Stomach (tissue), 9 donors: ENCODE results near the gene FCN3. TPM values are rescaled to one million over a fixed set of nuclear protein-coding genes. Genes with fewer than 3 reads are reported as not detected.

Source experiments
- DNase-seq, 2 donors: peaks; one replicate each; pipeline versions ENCODE4 v3.0.0 to v3.0.0-alpha.2; 2013 to 2019
- H3K27ac ChIP-seq, 5 donors: fragments of 200-600 bp in 4 of 5; sonication (generic) in 4 of 5; one replicate each; pipeline ENCODE4 v1.5.1; 2013 to 2019; ENCODE audit warnings: mild to moderate bottlenecking in 1 of 5, moderate library complexity in 1 of 5
- H3K27me3 ChIP-seq, 3 donors: fragments of 200-600 bp; sonication (generic); one replicate each; pipeline ENCODE4 v1.5.1; 2017 to 2019; ENCODE audit warnings: mixed run types in 1 of 3
- H3K36me3 ChIP-seq, 4 donors: fragments of 200-600 bp; sonication (generic); 1 replicate in 3 of 4; 2 replicates in 1 of 4; pipeline ENCODE4 v1.5.1; 2016 to 2019
- H3K4me1 ChIP-seq, 4 donors: fragments of 200-600 bp; sonication (generic); one replicate each; pipeline ENCODE4 v1.5.1; 2016 to 2019
- H3K4me3 ChIP-seq, 4 donors: fragments of 200-600 bp; sonication (generic) in 3 of 4; one replicate each; pipeline ENCODE4 v1.5.1; 2016 to 2019; ENCODE audit warnings: mild to moderate bottlenecking in 1 of 4
- H3K9me3 ChIP-seq, 4 donors: fragments of 200-600 bp; sonication (generic); one replicate each; pipeline ENCODE4 v1.5.1; 2016 to 2019
- CTCF ChIP-seq, 7 experiments: fragments of 450-650 bp in 4 of 7; fragments of 200-600 bp in 3 of 7; sonication (generic) in 3 of 7; IDR thresholded peaks; one replicate each; pipeline ENCODE4 v1.5.1; 2016 to 2019; ENCODE audit warnings: antibody characterized with exemption in 7 of 7, control low read depth in 2 of 7, mild to moderate bottlenecking in 1 of 7
- EP300 ChIP-seq: sonication (generic); formaldehyde crosslinking; IDR thresholded peaks from one replicate; pipeline ENCODE4 v1.6.1; 2017; ENCODE audit warnings: antibody characterized with exemption
- POLR2A ChIP-seq, 4 donors: fragments of 450-650 bp; IDR thresholded peaks; one replicate each; pipeline ENCODE4 v1.6.1; 2016; ENCODE audit warnings: antibody characterized with exemption in 4 of 4, control low read depth in 2 of 4, mild to moderate bottlenecking in 1 of 4, moderate library complexity in 1 of 4
- POLR2AphosphoS5 ChIP-seq, 3 donors: sonication (generic); formaldehyde crosslinking; IDR thresholded peaks; one replicate each; pipeline ENCODE4 v1.6.1; 2016; ENCODE audit warnings: antibody characterized with exemption in 3 of 3
- WGBS, 5 donors: extraction: QIAGEN DNeasy Blood & Tissue Kit in 3 of 5; methylation state at CpG; one replicate each; pipeline versions ENCODE4 v1.1.5 to v1.1.7; 2013 to 2018; 5-methylcytosine and 5-hydroxymethylcytosine counted together
- intact Hi-C: fragments of 100-400 bp; cut with DNase I; formaldehyde crosslinking; loops from one replicate; pipeline ENCODE4 v1.15.1; 2023; ENCODE audit warnings: low total_unique reads
- polyA plus RNA-seq, 3 donors: library from polyadenylated mRNA; stranded (reverse); fragments of 200-250 nt; gene quantifications; one replicate each; pipeline ENCODE4 v1.2.3, GENCODE V29; 2013
- total RNA-seq, 5 donors: library from RNA; depleted of rRNA; stranded (reverse); fragments of >200 nt; gene quantifications; one replicate each; pipeline versions ENCODE4 v1.1.0 to v1.2.3, GENCODE V29; 2014 to 2016
- donor health status: healthy with polysubstance abuse.
- donor health status: Bipolar disorder and iron deficiency.
- donor health status: healthy.

Gene FCN3
- total and polyA plus RNA-seq, 8 donors = 0.55 to 15.2 (median 4.6) TPM; not detected in 2

DNA sequence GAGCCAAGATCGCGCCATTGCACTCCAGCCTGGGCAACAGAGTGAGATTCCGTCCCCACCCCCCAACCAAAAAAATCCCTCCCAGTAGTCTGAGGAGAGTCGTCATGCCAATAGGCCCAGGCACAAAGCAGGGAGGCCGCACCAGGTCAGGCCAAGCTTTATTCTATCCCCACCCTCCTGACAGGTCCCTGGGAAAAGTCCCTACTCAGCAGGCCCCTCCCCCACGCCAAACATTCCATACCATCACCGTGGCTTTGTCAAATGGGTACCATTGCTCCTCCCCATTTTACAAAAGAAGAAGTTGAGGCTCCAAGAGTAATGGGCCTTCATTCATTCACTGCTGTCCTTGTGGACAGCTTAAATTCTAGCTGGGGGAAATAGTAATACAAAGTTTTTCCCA lies 23.1 kb upstream of the FCN3 start:
- H3K27ac ChIP-seq = no peak overlapping the region
- H3K36me3 ChIP-seq = no peaks in the 10 kb centered on the region
- DNase-seq = peak in 1 of 2 donors; percentile 30
- no peak overlapping the region for H3K4me3 ChIP-seq
- 59 to 67% (median 60%) methylated on average over 7 of the region's 7 CpGs for WGBS, 5 donors
- no peaks in the 10 kb centered on the region for H3K27me3 ChIP-seq
- TF ChIP-seq CTCF (IDR thresholded peaks at IDR 0.05) = no peak
- TF ChIP-seq EP300 = no peak
- TF ChIP-seq POLR2A (IDR thresholded peaks at IDR 0.05) = no peak
- TF ChIP-seq POLR2AphosphoS5 (IDR thresholded peaks at IDR 0.05) = no peak
- peaks cover 19 to 55% (median 38%) of the 10 kb centered on the region in 4 donors for H3K4me1 ChIP-seq
- intact Hi-C loops = loop anchor here (5.0 kb wide), 1 partner anchor 210 kb away; no protein-coding TSS in a partner anchor
- no peaks in the 10 kb centered on the region for H3K9me3 ChIP-seq

GRCh38 chr1:27397110-27397509 lies 22.5 kb upstream of the FCN3 start:
- no peak overlapping the region for H3K4me3 ChIP-seq
- intact Hi-C loops = loop anchor here (5.0 kb wide), 1 partner anchor 210 kb away; no protein-coding TSS in a partner anchor
- H3K9me3 ChIP-seq = no peaks in the 10 kb centered on the region
- DNase-seq = no peak
- TF ChIP-seq POLR2A (IDR thresholded peaks at IDR 0.05) (no peak), EP300 (no peak), POLR2AphosphoS5 (IDR thresholded peaks at IDR 0.05) (no peak), CTCF (IDR thresholded peaks at IDR 0.05) (no peak)
- H3K27me3 ChIP-seq = no peaks in the 10 kb centered on the region
- H3K4me1 ChIP-seq = peaks cover 18 to 55% (median 38%) of the 10 kb centered on the region in 4 donors
- H3K36me3 ChIP-seq = no peaks in the 10 kb centered on the region
- WGBS, 5 donors = 63 to 83% (median 69%) methylated on average over 2 to 3 of the region's 3 CpGs
- no peak overlapping the region for H3K27ac ChIP-seq

DNA sequence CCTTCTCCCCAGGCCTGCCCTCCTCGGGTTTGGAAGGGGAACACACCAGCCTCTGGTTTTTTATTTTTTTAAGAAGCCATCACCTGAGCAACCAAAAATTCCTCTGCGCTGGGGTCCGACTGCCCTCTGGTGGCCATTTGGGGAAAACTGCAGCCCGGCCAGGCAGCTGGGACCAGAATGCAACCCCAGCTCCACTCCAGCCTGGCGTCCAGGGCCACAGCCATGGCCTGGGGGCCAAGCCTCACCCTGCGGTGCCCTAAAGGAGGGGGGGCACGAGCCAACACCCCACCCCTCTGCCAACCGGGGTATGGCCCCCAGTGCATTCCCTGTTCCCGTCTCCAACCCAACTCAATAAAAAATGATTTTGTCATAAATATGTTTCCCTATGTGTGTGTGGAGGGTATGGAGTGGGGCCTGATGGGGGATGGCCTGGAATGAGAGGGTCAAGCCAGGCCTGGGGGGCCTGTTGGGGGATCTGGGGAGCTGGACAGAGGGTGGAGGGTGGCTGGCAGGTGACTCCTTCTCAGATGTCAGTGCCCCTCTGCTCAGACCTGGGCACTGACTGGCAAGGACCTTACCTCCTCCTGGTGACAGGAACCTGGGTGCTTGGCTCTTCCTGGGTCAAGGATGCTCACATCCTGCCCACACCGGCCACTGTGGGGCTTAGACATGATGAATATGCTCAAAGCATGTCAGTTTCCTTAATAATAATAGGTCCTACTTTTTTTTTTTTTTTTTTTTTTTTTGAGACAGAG lies 21.0 kb upstream of the FCN3 start:
- WGBS, 5 donors = 5 to 8% (median 6%) methylated on average over 8 to 10 of the region's 10 CpGs
- Histone ChIP-seq H3K36me3 (no peaks in the 10 kb centered on the region), H3K9me3 (no peaks in the 10 kb centered on the region), H3K27me3 (peaks cover 0 to 6% (median 0%) of the 10 kb centered on the region in 3 donors), H3K4me1 (peaks cover 22 to 52% (median 37%) of the 10 kb centered on the region in 4 donors), H3K27ac (peak overlapping the region in 1 of 5 donors; percentile 13), H3K4me3 (no peak overlapping the region)
- no peak for TF ChIP-seq POLR2A (IDR thresholded peaks at IDR 0.05)
- no peak for TF ChIP-seq EP300
- peak in 5 of 7 experiments; percentile 90 to 98 (median 92) for TF ChIP-seq CTCF (IDR thresholded peaks at IDR 0.05)
- intact Hi-C loops = loop anchor here (5.0 kb wide), 1 partner anchor 212 kb away; no protein-coding TSS in a partner anchor
- peak; percentile 80 to 90 for DNase-seq

GRCh38 chr1:27394925-27395324 lies 20.3 kb upstream of the FCN3 start:
- intact Hi-C loops = loop anchor here (5.0 kb wide), 3 partner anchors 38 to 212 kb away; no protein-coding TSS in a partner anchor
- 64 to 88% (median 79%) methylated on average over 1 of the region's 1 CpG for WGBS, 5 donors
- Histone ChIP-seq H3K4me1 (peaks cover 22 to 46% (median 31%) of the 10 kb centered on the region in 4 donors), H3K36me3 (no peaks in the 10 kb centered on the region), H3K27me3 (peaks cover 0 to 6% (median 0%) of the 10 kb centered on the region in 3 donors), H3K4me3 (no peak overlapping the region), H3K9me3 (no peaks in the 10 kb centered on the region), H3K27ac (peak overlapping the region in 1 of 5 donors; percentile 13)
- TF ChIP-seq POLR2AphosphoS5 (IDR thresholded peaks at IDR 0.05) = no peak
- no peak for TF ChIP-seq POLR2A (IDR thresholded peaks at IDR 0.05)
- no peak for TF ChIP-seq CTCF (IDR thresholded peaks at IDR 0.05)
- no peak for TF ChIP-seq EP300
- DNase-seq = no peak
